Anterior cingulate cortex (tissue), 58 donors: ENCODE data around the gene KLF4.

Experiments
- DNase-seq, 58 donors: peaks; one replicate each; lab custom pipeline; 2025; lab: John Stamatoyannopoulos, UW

The KLF4 gene

DNA sequence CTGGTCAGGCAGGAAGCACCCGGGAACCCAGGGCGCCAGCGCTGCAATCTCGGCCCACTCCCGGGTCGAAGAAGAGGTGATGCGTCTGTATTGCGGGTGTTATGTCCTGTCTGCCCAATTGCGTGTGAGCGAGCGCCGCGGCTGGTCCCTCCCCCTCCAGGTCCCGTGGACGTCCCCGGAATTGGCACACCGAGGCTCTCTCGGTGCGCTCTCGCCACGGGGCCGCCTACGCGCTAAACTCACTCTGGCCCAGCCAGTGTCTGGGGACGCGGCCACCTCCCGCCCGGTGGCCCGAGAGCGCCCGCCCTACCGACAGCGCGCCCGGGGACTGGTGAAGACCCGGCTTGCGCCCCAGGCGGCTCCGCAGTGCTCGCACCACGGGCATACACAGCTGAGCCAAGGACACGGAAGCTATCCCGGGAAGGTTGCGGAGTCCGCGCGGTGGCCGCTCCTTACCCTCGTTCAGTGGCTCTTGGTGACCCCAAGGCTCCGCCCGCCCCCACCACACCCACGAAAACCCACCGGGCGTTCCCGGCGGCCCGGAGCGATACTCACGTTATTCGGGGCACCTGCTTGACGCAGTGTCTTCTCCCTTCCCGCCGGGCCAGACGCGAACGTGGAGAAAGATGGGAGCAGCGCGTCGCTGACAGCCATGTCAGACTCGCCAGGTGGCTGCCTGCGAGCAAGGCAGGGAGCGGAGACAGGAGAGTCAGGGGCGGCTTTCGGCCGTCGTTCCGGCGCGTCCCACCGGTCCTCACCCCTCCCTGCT lies 1.0 kb downstream of the KLF4 start:
- peak in 17 of 58 donors; percentile 3 to 43 (median 20) for DNase-seq

- peak in 10 of 58 donors; percentile 4 to 34 (median 10) for DNase-seq
These were observed 1.8 kb downstream of the KLF4 start for GRCh38 chr9:107487521-107488374.

- DNase-seq = no peak
These were observed 2.7 kb downstream of the KLF4 start for GRCh38 chr9:107486674-107487520.

- DNase-seq = no peak
These were observed 4.0 kb downstream of the KLF4 start for GRCh38 chr9:107485458-107486043.

GRCh38 chr9:107484117-107484723 lies 5.3 kb downstream of the KLF4 start:
- peak in 11 of 58 donors; percentile 4 to 64 (median 13) for DNase-seq

- no peak for DNase-seq
These were observed 5.9 kb downstream of the KLF4 start for GRCh38 chr9:107483666-107484065.

- DNase-seq = no peak
These were observed 8.5 kb downstream of the KLF4 start for GRCh38 chr9:107481035-107481434.

GRCh38 chr9:107480386-107480789 lies 9.2 kb downstream of the KLF4 start:
- DNase-seq = no peak

GRCh38 chr9:107478805-107479204 lies 10.8 kb downstream of the KLF4 start:
- DNase-seq = no peak

DNA sequence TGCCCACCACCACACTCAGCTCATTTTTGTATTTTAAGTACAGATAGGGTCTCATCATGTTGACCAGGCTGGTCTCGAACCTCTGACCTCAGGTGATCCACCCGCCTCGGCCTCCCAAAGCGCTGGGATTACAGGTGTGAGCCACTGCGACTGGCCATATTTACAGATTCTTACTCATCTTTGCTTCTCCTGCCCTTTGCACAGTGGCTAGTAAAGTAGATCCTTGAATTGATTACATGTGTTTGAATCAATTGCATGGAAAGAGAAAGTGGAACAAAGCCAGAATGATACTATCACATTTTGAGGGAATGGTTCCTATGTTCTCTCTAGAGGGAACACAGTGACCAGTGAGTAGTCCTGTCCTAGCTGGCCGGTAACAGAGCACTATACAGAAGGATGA lies 15.4 kb downstream of the KLF4 start:
- no peak for DNase-seq

DNA sequence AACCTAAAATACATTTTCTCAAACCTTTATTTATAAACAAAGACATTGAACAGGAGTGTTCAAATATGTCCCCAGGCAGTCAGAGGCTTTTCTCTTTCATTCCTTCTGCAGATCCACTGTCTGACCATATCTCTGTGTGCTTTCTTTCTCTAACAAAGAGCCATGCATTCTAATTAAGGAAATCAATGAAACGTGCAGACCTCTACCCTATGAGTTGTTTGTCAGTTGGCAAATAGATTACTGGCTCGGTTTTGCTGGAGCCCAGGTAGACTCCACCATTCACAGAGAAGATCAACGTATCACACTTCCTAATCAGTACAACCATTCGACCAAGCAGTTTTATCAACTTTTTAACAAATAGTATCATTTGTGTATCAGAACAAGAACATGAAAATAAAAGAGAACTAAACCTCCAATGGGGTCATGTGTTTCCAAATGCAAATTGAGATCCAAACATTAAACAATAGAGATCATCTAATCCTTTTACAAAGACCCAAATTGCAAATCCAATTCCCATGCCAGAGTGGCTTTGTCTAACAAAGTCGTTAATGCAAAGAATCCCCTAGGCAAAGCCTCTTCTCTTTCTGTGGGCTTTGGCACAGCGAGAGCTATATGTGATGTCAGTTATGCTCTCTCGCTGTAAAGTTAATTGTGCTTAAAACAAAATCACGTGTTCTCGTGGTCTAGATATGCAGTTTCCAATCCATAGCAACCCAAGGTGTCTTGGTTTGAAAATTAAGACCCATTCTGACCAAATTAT lies 16.8 kb downstream of the KLF4 start:
- DNase-seq = no peak

- no peak for DNase-seq
These were observed 18.0 kb downstream of the KLF4 start for GRCh38 chr9:107471552-107471951.

DNA sequence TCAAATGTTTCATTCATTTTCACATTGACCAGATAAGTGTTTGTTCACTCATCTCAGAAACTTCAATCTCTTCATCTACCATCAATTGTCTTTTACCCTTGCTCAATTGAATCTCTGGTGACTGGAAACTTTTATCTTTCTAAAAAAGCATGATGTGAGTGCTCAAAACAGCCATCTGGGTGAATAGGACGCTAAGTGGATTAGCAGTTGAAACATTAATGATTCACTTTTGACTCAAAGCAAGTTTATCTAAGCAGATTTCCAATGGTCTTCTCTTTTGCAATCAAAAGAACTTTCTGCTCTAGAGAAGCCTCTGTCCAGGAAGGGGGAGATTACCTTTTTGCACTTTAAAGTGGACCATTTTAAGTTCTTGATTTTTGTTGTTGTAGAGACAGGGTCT lies 22.2 kb downstream of the KLF4 start:
- no peak for DNase-seq

DNA sequence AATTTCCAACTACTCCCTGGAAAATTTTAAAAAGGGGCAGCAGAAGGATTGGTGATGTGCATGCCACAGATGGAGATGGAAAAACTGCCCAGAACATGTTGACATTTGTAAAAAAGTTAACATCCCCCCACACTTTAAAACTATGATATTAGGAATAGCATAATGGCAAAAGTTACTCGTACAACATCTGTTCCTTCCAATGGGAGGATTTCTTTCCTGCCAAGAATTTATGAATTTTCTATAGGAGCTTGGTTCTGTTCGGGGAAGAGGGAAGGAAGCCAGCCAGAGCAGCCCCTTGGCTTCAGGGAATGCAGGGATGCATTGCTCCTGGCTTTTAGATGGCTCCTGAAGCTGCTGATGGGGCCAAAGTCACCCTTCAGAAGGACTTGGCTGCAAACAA lies 22.7 kb downstream of the KLF4 start:
- DNase-seq = no peak

DNA sequence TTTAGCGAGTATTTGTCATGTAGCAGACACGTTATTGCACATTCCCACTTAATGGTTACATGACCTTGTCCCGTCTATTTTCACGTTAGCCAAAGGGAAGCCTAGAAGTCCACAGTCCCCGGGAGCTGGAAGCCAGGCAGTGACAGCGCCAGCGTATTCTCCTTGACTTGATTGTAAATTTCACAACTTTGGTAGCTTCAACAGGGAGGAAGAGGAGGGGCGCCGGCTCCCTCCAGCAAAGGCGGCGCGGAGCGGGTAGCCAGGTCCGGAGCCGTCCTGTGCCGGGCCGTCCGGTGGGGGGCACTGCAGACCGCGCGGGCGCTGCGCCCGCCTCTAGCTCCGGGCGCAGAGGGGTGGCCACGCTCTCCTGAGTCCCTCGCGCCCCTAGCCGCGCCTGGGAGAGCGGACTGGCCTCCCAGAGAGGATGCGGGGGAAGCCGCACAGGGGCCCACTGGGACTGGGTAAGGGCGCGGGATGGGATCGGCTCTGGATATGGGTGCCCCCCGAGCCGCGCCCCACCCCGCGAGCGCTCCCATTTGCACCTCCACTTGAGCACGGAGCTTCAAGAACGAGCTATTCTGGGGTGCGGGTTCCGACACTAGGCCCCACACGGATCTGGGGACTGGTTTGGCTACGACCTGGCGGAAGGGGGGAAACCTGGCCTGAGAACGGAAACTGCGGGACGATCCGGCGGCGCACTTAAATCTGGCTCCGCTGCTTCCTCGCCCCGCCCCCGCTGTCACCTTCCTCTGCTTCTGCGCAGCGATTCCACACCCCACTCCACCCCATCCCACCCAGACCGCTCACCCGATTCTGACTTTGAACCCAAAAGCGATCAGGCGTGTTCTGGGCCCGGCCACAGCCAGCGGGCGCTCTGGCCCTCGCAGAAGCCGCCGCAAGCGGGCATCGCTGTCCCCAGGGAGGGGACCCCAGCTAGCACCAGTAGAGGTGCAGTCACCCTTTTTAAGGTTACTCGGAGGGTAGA lies 23.8 kb downstream of the KLF4 start:
- peak in 34 of 58 donors; percentile 4 to 62 (median 22) for DNase-seq

DNA sequence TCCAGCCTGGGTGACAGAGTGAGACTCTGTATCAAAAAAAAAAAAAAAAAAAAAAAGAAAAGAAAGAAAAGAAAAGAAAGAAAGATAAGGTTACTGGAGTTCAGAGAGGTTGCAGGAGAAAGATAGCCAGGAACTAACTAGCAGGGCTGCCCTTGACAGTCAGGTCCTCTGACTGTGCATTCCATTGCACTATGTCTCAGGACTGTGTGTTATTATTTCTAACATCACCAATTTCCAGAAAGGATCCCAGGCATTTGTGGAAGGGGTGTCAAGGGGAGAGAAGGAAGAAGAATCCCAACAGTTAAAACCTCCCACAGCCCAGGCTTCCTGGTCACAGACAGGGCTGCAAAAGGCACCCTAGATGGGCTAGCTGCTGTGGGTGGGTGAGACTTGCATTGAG lies 25.1 kb downstream of the KLF4 start:
- no peak for DNase-seq

DNA sequence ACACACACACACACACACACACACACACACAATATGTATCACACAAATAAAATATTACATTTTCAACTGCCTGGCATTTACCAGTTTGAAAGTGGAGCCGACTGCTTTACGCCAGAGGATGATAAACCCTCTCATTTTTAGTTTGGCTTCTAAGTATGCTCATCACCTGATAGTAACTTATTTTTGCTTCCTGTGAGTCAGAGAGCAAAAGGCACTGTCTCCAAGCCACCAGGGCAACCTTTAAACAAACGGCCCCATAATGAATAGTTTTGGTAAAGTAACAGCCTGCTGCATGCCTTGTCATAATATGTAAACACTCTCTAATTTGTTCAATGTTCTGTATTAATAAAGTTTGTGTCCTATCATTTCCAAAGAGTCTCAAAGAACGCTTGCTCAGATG lies 26.9 kb downstream of the KLF4 start:
- no peak for DNase-seq
